Heart left ventricle (tissue), 16 donors: ENCODE results near the gene MEGF11. TPM values are rescaled to one million over a fixed set of nuclear protein-coding genes. Genes with fewer than 3 reads are reported as not detected.

Experiments
- ATAC-seq, 4 donors: fragments of 200-7000 bp; cut with Tn5 transposase; one replicate each; pipeline ENCODE4 v1.9.1; 2020 to 2022; ENCODE audit warnings: moderate library complexity in 4 of 4, mild to moderate bottlenecking in 3 of 4, moderate number of reproducible peaks in 1 of 4
- DNase-seq, 5 donors: peaks; one replicate each; pipeline ENCODE4 v3.0.0-alpha.2; 2020
- H3K27ac ChIP-seq, 12 donors: fragments of 200-600 bp; sonication (generic) in 4 of 12; one replicate each; pipeline versions ENCODE4 v1.5.0 to v1.8.0; 2016 to 2022; ENCODE audit warnings: mild to moderate bottlenecking in 2 of 12
- H3K27me3 ChIP-seq, 9 donors: fragments of 200-600 bp; sonication (generic) in 2 of 9; one replicate each; pipeline versions ENCODE4 v1.5.1 to v1.8.0; 2016 to 2022; ENCODE audit warnings: mild to moderate bottlenecking in 3 of 9
- H3K36me3 ChIP-seq, 9 donors: fragments of 200-600 bp; sonication (generic) in 2 of 9; one replicate each; pipeline versions ENCODE4 v1.5.0 to v1.8.0; 2018 to 2022; ENCODE audit warnings: mild to moderate bottlenecking in 2 of 9
- H3K4me1 ChIP-seq, 12 donors: fragments of 200-600 bp; sonication (generic) in 4 of 12; one replicate each; pipeline versions ENCODE4 v1.5.0 to v1.8.0; 2016 to 2022; ENCODE audit warnings: mild to moderate bottlenecking in 3 of 12
- H3K4me3 ChIP-seq, 12 donors: fragments of 200-600 bp; sonication (generic) in 4 of 12; one replicate each; pipeline versions ENCODE4 v1.5.0 to v1.8.0; 2017 to 2022; ENCODE audit warnings: mild to moderate bottlenecking in 9 of 12, moderate library complexity in 4 of 12
- H3K9me3 ChIP-seq, 12 donors: fragments of 200-600 bp; sonication (generic) in 4 of 12; one replicate each; pipeline versions ENCODE4 v1.5.0 to v1.8.0; 2016 to 2022; ENCODE audit warnings: mild to moderate bottlenecking in 1 of 12
- POLR2A ChIP-seq, 2 donors: fragments of 450-650 bp; IDR thresholded peaks; one replicate each; pipeline ENCODE4 v1.6.1; 2017; ENCODE audit warnings: antibody characterized with exemption in 2 of 2, mild to moderate bottlenecking in 2 of 2, moderate library complexity in 2 of 2
- WGBS, 4 donors: extraction: QIAGEN DNeasy Blood & Tissue Kit in 2 of 4; methylation state at CpG; one replicate each; pipeline versions ENCODE4 v1.1.5 to v1.1.7; 2013 to 2018; 5-methylcytosine and 5-hydroxymethylcytosine counted together
- intact Hi-C, 10 donors: fragments of 100-400 bp; cut with DNase I; formaldehyde crosslinking; loops; one replicate each; pipeline versions ENCODE4 v1.11.1 to v1.14.2; 2022
- polyA plus RNA-seq, 2 donors: library from polyadenylated mRNA; stranded (reverse); fragments of 200-250 nt; gene quantifications; one replicate each; pipeline ENCODE4 v1.2.3, GENCODE V29; 2013
- total RNA-seq, 9 donors: library from RNA; depleted of rRNA in 2 of 9; stranded (reverse); fragments of >200 nt in 2 of 9; fragmentation: NEBNext Ultra II Directional in 3 of 9; extraction: Animal tissue kit (Norgen Biotek cat#: 25700) in 3 of 9; gene quantifications; one replicate each; pipeline versions ENCODE4 v1.1.0 to v1.2.4, GENCODE V29; 2016 to 2023
- TF ChIP-seq, protein P1 (sequence below), 12 donors: fragments of 200-600 bp; sonication (generic) in 4 of 12; IDR thresholded peaks; one replicate each; pipeline versions ENCODE4 v1.5.0 to v1.8.0; 2018 to 2022; ENCODE audit warnings: antibody characterized with exemption in 12 of 12, mild to moderate bottlenecking in 5 of 12
- donor health status: ischemic (EF 13 %, LVEDD 7.1; RV severe dilation, severe dysfunction).
- donor health status: healthy with polysubstance abuse.
- donor health status: DM: no; HTN: yes; CAD: no.
- donor health status: DM: no; HTN: no; CAD: no.
- donor health status: ischemic (EF 25% LVEDD 6.9; RV normal size, moderate dysfunction).
- donor health status: ischemic (EF 25% LVEDD 5.7; RV mildly dilated, moderate dysfunction).
- donor health status: healthy.
- donor health status: DM: yes; HTN: yes; CAD: no.
- donor health status: ischemic (EF 35%, LVEDD 5.7; RV mildly dilated, moderate dysfunction).
- donor health status: nonischemic (EF 11% LVEDD 7.7; RV severe dilation, severe dysfunction).
- donor health status: DM: yes; HTN: yes; CAD: no.
- donor health status: PGD.
- donor health status: ischemic (EF 29% LVEDD 5.4; RV normal size, mild dysfunction).
- donor health status: nonischemic (EF 23%, LVEDD 6.1; RV moderate dilation, normal function).

The MEGF11 gene
- total and polyA plus RNA-seq, 11 donors = 0.07 TPM; not detected in 10

DNA sequence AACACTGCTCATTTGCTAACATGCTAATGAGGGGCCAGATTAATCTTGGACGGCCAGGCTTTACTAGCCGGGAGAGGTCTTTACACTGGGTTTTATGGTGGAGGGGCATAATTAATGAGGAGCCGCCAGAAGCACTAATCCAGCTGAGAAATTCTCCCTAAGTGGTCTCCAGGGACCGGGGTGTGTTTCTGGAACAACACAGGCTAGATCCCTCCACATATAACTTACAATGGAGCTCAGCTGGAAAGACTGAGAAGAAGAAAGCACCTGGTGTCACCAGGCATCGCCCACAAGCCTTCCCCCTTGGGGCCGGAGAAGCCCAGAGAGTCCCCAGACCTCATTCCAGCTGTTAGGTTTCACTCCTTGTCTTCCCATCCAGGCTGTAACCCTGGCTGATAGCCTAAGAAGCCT is 127.5 kb downstream of the MEGF11 start:
- WGBS, 4 donors = 50 to 65% (median 56%) methylated on average over 6 of the region's 6 CpGs
- Histone ChIP-seq H3K4me1 (no peaks in the 10 kb centered on the region), H3K9me3 (no peaks in the 10 kb centered on the region), H3K36me3 (no peaks in the 10 kb centered on the region), H3K27ac (no peak overlapping the region), H3K27me3 (peaks cover 0 to 46% (median 7%) of the 10 kb centered on the region in 9 donors), H3K4me3 (no peak overlapping the region)
- DNase-seq (no peak), ATAC-seq (no peak)
- TF ChIP-seq, protein P1, sequence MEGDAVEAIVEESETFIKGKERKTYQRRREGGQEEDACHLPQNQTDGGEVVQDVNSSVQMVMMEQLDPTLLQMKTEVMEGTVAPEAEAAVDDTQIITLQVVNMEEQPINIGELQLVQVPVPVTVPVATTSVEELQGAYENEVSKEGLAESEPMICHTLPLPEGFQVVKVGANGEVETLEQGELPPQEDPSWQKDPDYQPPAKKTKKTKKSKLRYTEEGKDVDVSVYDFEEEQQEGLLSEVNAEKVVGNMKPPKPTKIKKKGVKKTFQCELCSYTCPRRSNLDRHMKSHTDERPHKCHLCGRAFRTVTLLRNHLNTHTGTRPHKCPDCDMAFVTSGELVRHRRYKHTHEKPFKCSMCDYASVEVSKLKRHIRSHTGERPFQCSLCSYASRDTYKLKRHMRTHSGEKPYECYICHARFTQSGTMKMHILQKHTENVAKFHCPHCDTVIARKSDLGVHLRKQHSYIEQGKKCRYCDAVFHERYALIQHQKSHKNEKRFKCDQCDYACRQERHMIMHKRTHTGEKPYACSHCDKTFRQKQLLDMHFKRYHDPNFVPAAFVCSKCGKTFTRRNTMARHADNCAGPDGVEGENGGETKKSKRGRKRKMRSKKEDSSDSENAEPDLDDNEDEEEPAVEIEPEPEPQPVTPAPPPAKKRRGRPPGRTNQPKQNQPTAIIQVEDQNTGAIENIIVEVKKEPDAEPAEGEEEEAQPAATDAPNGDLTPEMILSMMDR (IDR thresholded peaks at IDR 0.05) = no peak
- no peak for TF ChIP-seq POLR2A (IDR thresholded peaks at IDR 0.05)
- intact Hi-C loops = no loop called here

DNA sequence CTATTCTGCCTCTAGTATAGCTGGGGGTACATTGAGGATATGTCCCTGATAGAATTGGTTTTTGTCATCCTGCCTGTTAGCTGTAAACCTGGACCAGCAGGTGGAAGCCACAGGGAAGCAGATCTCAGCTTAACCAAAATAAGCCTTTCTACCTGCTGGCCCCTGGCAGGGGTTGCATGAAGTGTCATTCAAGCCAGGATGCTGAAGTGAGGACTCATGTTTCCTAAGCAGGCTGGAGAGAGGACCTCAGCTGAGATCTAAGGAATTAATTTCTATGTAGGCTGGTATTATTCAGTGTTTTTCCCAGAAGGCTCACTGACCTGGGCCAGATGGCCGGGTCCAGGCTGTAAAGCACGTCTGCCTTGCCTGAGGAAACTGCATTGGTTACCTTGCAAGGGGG is 128.9 kb downstream of the MEGF11 start:
- Histone ChIP-seq H3K27ac (no peak overlapping the region), H3K27me3 (peaks cover 0 to 46% (median 7%) of the 10 kb centered on the region in 9 donors), H3K4me3 (no peak overlapping the region), H3K4me1 (no peaks in the 10 kb centered on the region), H3K36me3 (no peaks in the 10 kb centered on the region), H3K9me3 (no peaks in the 10 kb centered on the region)
- no peak for TF ChIP-seq POLR2A (IDR thresholded peaks at IDR 0.05)
- TF ChIP-seq, protein P1 (IDR thresholded peaks at IDR 0.05) = no peak
- 85 to 88% (median 87%) methylated on average over 2 of the region's 2 CpGs for WGBS, 4 donors
- ATAC-seq (no peak), DNase-seq (no peak)
- intact Hi-C loops = no loop called here

DNA sequence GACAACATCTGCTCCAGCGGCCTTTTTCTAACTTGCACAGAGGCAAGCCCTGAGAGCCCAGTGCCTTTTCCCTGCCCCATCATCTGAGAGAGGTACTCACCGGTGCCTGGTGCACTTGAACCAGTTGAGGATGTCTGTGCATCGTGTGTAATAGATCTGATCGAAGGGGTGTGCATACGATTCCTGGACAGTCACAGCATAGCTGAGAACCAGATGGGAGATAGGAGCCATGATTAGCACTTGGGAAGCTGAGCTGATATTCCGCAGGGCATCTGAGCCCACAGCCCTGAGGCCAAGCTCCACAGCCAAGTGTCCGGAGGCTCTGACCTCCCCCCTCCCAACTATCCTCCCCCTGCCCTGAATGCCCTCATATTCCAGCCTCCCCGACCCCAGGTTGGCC is 129.8 kb downstream of the MEGF11 start:
- H3K27me3 ChIP-seq = peaks cover 0 to 42% (median 7%) of the 10 kb centered on the region in 9 donors
- 79 to 86% (median 85%) methylated on average over 6 to 8 of the region's 8 CpGs for WGBS, 4 donors
- no peaks in the 10 kb centered on the region for H3K4me1 ChIP-seq
- H3K27ac ChIP-seq = no peak overlapping the region
- ATAC-seq = no peak
- no peak overlapping the region for H3K4me3 ChIP-seq
- no peak for TF ChIP-seq POLR2A (IDR thresholded peaks at IDR 0.05)
- TF ChIP-seq, protein P1 (IDR thresholded peaks at IDR 0.05) = no peak
- no peaks in the 10 kb centered on the region for H3K9me3 ChIP-seq
- no peaks in the 10 kb centered on the region for H3K36me3 ChIP-seq
- intact Hi-C loops = no loop called here
- no peak for DNase-seq

DNA sequence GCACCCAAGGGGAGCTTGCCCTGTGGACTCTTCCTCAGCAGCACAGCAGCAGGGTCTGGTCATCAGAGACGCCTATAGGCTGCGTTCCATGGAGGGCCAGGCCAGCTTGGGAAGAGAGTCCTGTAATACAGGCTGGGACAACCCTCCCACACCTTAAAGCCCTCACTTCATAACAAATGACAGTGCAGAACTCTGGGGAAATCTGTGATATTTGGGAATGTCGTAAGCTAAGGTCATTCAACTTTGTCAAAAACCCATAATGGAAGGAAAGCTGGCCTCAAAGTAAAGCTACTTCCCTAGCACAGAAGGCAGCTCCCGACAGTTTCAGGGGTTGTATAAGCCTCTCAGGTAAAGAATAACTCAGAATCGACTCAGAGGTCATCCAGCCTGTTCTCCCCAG is 133.1 kb downstream of the MEGF11 start:
- no peak overlapping the region for H3K27ac ChIP-seq
- ATAC-seq = no peak
- no peaks in the 10 kb centered on the region for H3K36me3 ChIP-seq
- H3K4me1 ChIP-seq = no peaks in the 10 kb centered on the region
- no peak for TF ChIP-seq POLR2A (IDR thresholded peaks at IDR 0.05)
- no peak for DNase-seq
- 72 to 86% (median 85%) methylated on average over 5 of the region's 5 CpGs for WGBS, 4 donors
- intact Hi-C loops = no loop called here
- peaks cover 0 to 24% (median 2%) of the 10 kb centered on the region in 9 donors for H3K27me3 ChIP-seq
- H3K4me3 ChIP-seq = no peak overlapping the region
- H3K9me3 ChIP-seq = no peaks in the 10 kb centered on the region

DNA sequence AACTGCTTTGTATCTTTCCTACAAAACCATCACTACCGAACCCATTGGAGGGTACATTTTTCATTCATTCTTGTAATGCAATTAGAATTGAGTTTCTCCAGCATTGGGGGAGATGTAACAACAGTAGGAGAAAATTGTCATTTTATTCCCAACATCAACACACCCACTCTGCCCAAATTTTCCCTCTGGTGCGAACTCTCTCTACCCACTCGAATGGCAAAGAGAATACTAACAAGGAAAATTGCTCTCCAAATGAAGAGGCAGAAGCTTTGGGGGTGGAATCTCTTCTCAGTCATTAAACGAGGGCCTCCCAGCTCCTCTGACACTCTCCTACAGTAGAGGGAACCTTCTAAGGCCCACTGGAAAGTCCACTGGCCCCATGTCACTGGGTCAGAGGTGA is 135.7 kb downstream of the MEGF11 start:
- no peaks in the 10 kb centered on the region for H3K9me3 ChIP-seq
- no peak overlapping the region for H3K27ac ChIP-seq
- ATAC-seq = no peak
- H3K36me3 ChIP-seq = no peaks in the 10 kb centered on the region
- no peak for DNase-seq
- TF ChIP-seq, protein P1 (IDR thresholded peaks at IDR 0.05) = no peak
- no peak for TF ChIP-seq POLR2A (IDR thresholded peaks at IDR 0.05)
- H3K4me3 ChIP-seq = no peak overlapping the region
- intact Hi-C loops = no loop called here
- H3K27me3 ChIP-seq = peaks cover 0 to 20% (median 0%) of the 10 kb centered on the region in 9 donors
- H3K4me1 ChIP-seq = no peaks in the 10 kb centered on the region
- 81 to 92% (median 88%) methylated on average over 4 of the region's 4 CpGs for WGBS, 4 donors
